Choroid plexus epithelial cell (primary cell): Measurements from ENCODE around the gene AASDH.
A peak's percentile ranks its signal among the peaks of the same experiment; 100 is the strongest.

Source experiments
- DNase-seq: peaks from one replicate; pipeline ENCODE4 v3.0.0-alpha.2; 2010; ENCODE audit warnings: low read depth
- H3K4me3 ChIP-seq: 2 replicates; pipeline ENCODE4 v1.5.1; 2011; ENCODE audit warnings: low read depth, mild to moderate bottlenecking, control low read depth, low read length, moderate library complexity
- TF ChIP-seq, protein P1 (sequence below): conservative IDR thresholded peaks from 2 replicates; pipeline ENCODE4 v1.5.1; 2011; ENCODE audit warnings: low read depth, mild to moderate bottlenecking, control low read depth, inconsistent platforms, low read length, moderate library complexity

Gene AASDH

DNA sequence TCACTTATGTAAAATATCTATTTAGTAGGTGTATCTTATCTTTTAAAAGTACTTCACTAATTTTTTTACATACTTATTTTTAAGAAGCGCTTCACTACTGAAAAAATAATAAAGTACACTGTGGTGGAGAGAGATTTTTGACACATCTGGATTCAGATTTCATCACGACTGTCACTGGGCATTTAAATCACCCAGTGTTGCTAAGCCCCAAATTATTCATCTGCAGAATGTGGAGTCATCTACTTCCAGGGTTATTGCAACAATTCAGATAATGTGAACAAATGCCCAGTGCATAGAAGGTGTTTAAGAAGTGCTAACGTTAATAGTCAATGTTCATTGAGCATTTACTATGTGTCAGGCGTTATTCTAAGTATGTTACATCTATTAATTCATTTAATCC is 41.8 kb downstream of the AASDH start:
- DNase-seq: no peak
- no peak overlapping the region for H3K4me3 ChIP-seq
- TF ChIP-seq, protein P1, sequence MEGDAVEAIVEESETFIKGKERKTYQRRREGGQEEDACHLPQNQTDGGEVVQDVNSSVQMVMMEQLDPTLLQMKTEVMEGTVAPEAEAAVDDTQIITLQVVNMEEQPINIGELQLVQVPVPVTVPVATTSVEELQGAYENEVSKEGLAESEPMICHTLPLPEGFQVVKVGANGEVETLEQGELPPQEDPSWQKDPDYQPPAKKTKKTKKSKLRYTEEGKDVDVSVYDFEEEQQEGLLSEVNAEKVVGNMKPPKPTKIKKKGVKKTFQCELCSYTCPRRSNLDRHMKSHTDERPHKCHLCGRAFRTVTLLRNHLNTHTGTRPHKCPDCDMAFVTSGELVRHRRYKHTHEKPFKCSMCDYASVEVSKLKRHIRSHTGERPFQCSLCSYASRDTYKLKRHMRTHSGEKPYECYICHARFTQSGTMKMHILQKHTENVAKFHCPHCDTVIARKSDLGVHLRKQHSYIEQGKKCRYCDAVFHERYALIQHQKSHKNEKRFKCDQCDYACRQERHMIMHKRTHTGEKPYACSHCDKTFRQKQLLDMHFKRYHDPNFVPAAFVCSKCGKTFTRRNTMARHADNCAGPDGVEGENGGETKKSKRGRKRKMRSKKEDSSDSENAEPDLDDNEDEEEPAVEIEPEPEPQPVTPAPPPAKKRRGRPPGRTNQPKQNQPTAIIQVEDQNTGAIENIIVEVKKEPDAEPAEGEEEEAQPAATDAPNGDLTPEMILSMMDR: no peak

DNA sequence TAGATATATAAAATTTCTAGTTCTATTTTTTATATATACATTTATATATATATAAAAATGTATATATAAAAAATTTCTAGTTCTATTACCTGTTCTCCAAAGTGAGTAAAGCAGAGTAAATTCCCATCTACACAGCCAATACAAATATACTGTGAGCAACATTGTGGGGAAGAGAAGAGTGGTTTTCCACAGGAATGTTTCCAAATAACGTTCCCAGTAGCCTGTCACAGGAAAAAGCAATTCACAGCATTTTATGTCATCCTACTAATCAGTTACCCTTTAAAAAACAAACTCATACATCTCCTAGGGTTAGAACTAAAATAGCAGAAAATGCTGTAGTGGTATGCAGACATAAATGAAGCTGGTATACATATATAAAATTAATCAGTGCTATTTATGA is 44.5 kb downstream of the AASDH start:
- TF ChIP-seq, protein P1: no peak
- no peak for DNase-seq
- no peak overlapping the region for H3K4me3 ChIP-seq

DNA sequence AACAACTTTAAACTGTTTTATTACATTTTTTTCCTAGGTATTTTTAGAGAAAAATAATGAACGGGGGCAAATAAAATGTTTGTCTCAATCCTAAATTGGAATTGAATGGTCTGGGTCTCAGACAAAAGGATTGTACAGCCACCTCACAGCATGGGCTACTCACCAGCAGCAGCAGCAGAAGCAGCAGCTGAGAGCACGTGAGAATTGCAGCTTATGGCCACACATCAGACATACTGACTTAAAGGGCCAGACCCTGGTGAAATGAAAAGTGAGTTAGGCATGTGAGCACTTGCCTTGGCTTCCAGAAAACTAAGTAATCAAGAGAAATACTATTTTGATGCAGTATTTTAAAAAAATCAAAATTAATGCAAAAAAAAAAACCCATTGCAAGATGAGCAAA is 56.6 kb downstream of the AASDH start:
- no peak overlapping the region for H3K4me3 ChIP-seq
- TF ChIP-seq, protein P1: no peak
- DNase-seq: peak; percentile 66

DNA sequence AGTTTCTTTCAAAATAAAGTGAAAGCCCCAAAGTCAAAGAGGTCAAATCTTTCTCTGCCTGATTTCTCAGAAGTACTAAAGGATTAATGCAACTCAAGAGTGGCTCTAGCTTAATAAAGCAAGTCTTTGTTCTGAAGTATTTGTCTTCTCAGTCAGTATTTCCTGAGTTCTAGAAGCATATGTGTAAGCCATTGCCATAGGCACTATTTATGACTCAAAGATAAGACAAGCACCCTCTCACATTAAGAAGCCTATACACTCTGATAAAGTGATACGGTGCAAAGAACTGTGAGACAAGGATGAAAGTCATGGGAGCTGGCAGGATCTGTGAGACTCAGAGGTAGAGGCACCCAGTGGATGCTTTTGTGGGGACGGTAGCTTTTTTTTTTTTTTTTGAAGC is 60.9 kb downstream of the AASDH start:
- TF ChIP-seq, protein P1: no peak
- no peak overlapping the region for H3K4me3 ChIP-seq
- DNase-seq: no peak

DNA sequence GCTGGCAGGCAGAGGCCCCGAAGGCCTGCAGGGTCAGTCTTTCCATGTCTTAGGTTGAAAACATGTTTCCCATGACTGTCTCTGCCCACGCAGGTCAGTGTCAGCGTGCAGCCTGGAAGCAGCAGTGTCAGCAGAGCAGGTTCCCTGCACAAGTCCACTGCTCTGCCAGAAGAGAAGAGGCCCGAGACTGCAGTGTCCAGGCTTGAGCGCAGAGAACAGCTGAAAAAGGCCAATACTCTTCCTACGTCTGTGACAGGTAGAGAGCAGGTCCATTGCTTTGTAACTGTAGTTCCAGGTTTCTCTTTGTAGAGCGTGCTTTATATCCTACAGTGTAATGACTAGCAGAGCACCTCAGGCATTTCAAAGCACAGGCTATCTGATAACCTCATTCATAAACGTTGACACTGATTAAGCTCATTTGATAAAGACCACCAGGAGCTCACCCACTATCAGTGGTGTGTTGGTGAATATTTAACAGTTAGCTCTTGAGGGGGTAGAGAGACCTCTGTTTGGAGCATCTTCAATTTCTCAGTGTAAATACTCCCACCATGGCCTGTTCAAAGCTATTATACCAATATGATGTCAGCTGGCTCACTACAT is 63.2 kb downstream of the AASDH start:
- TF ChIP-seq, protein P1: no peak
- DNase-seq: no peak
- no peak overlapping the region for H3K4me3 ChIP-seq

DNA sequence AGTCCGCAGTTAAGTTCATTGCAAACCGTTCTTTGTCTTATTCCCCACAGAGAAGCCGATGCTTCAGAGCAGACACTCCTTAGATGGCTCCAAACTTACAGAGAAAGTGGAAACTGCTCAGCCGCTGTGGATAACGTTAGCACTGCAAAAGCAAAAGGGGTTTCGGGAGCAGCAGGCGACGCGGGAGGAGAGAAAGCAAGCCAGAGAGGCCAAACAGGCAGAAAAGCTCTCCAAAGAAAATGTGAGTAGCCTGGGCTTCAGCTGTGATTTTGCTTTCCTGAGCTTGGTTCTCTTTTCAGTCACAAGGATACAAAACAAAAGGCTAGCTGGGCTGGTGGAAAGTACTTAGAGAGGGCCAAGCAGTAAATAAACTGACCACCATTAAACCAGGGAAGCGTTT is 64.0 kb downstream of the AASDH start:
- TF ChIP-seq, protein P1: no peak
- no peak for DNase-seq
- no peak overlapping the region for H3K4me3 ChIP-seq

DNA sequence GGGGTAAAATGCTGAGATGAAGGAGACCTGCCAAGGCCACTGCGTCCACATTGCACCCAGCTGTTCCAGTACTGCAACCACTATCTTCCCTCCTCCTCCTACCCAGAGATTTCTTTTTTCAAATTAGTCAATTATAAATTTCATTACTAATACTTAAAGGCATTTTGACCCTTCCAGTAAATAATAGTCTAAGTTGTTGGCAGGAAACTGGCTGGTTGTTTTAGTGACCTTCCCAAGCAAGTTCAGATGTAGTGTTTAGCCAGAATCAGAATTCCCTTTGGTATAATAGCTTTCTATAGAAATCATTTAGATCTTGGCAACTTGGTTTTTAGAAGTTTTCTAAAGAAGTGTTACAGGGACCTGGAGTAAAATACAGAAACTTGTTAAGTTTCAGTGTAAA is 66.0 kb downstream of the AASDH start:
- H3K4me3 ChIP-seq: no peak overlapping the region
- TF ChIP-seq, protein P1: no peak
- peak; percentile 21 for DNase-seq
